DMS 273 treated with DMSO at 0.1 percent for 48 hours (cell line): ENCODE results near the gene MAP3K21.

Source experiments
- DNase-seq: peaks from one replicate; lab custom pipeline; 2025; lab: John Stamatoyannopoulos, UW

MAP3K21 gene

DNA sequence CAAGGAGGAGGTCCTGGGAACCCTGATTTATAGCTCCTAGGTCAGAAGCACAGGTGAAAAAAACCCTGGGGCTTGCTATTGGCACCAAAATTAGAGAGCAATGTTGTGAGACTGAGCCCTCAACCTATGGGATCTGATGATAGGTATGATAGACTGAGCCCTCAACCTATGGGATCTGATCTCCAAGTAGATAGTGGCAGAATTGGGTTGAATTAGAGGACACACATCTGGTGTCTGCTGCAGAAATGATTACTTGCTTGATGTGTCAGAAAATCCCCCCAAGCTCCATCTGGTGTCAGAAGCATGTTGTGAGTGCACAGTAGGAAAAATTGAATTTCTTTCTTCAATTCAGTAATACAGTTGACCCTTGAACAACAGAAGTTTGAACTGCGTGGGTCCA is 62.4 kb downstream of the MAP3K21 start:
- DNase-seq: peak; percentile 76

DNA sequence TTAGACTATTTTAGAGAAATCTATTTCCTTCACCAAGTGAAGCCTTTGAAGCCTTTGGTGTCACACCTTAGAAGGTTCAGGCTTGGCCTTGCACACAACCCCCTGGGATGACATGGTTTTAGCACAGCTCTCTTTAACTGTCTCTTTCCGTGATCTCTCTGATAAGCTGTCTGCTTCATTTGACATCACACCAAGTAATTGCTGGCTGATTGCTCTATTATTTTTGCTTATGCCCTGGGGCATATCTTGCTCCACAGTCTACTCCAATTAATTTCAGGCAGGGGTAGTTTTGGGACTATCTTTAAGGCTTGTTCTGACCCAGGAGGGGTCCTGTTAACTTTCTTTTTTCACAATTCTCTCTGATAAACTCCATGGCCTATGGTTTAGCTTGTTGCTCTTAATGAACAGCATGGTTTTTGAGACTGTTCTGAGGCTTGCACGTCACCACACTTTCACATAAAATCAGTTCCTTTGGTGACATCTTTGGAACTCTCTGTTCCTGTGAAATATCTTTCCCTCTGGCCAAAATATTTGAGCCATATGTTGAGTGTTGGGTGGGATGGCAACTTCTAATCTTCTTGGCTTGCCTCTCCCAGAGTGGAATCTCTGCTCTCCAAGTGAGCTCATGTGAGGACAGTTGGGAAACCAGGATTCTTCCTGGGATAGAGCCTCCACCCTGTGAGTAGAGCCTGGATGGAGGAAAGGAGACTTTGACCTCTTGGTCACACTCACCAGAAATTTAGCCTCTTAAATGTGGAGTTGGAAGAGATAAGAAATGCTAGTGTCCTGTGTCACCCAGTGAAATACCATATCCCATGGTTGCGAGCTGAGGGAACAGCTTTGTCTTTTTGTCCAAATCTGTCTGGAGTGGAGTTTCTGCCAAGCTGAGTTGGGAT is 63.6 kb downstream of the MAP3K21 start:
- no peak for DNase-seq

DNA sequence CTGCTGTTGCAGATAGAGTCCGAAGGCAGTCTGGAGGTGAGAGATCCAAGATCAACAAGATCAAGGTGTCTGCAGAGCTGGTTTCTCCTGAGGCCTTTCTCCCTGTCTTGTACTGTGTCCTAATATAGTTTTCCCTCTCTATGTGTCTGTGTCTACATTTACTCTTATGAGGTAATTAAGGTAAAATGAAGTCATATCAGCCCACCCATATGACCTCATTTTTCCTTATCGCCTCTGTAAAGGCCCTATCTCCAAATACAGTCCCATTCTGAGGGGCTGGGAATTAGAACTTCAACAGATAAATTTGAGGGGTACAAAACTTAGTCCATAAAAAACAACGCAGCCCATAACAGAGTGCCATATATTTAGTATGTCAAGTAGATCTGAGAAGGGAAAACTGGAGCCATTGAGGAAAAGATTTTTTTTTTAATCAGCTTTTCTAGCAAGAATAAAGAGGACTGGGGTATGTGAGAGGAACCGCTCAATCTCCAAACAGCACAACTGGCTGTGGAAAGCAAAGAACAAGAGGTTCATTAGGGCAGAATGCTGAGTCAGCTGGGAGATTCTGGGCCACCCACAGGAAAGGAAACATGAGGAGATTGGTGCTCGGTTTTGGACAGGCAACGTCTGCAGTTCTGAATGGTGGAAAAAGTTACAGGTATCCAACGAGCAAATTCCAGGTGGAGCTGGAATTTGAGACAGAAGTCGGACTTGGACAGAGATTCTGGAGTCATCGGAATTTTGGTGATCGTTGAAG is 65.7 kb downstream of the MAP3K21 start:
- DNase-seq: no peak

DNA sequence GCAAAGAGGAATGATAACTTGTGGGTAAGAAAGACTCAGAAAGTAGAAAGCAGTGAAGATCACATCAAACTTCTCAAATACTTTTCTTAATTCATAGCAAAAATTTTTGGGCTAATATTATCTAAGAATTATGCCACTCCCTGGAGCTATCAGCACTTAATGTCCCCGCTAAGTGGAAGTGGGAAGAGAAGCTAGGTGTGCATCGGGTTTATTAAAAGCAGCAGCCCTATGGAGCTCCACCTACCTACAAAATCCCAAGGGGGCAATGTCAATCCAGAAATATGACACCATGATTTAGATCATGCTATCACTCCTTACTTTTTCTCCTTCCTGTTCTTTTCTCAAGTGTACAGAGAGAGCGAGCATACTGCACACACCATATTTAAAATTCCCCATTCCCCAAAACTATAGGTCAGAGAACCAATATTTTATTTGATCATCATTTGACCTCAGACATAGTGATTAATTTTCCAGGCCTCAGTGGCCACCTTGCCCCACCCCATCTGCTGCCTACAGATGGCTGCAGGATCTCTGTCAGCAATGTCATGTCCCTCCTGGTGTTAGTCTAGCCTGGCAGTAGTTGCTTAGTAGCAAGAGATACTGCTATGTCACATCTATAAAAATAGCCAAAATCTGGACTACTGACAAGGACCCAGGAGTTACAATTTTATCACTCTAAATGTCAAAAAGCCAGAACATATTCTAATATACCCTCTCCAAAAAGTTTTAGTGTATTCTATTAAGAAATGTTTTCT is 66.6 kb downstream of the MAP3K21 start:
- peak; percentile 57 for DNase-seq

DNA sequence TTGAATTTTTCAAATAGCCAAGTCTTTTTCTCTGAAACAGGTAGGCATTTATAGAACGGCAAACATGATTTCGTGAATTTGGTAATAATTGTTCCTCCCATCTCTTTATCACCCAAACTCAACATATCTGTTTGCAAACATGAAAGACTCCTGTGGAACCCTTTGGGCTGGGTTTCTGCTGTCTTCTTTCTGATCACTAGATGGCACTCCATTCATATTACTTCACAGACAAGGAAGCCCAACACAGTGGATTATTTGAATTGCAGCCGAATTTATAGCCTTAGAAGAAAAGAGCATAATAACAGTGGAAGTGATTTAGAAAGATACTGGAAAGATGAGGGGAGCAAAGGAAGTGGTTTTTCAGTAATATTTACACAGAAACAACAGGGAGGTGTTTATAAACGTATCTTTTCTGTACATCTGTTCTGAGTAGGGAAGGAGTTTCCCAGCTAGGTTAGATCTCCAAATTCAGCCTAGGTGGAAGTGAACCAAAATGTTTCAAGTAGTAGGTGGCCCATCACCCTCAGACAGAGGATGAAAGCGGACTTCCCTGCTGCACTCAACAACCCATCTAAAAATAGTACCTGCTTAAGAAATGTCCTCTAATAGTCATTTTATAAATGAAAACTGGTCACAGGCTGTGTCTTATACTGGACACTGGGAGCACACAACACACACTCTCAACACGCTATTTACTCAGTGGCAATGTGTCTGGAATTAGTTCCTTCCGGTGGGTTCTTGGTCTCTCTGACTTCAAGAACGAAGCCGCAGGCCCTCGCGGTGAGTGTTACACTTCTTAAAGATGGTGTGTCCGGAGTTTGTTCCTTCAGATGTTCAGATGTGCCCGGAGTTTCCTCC is 67.6 kb downstream of the MAP3K21 start:
- peak; percentile 50 for DNase-seq

DNA sequence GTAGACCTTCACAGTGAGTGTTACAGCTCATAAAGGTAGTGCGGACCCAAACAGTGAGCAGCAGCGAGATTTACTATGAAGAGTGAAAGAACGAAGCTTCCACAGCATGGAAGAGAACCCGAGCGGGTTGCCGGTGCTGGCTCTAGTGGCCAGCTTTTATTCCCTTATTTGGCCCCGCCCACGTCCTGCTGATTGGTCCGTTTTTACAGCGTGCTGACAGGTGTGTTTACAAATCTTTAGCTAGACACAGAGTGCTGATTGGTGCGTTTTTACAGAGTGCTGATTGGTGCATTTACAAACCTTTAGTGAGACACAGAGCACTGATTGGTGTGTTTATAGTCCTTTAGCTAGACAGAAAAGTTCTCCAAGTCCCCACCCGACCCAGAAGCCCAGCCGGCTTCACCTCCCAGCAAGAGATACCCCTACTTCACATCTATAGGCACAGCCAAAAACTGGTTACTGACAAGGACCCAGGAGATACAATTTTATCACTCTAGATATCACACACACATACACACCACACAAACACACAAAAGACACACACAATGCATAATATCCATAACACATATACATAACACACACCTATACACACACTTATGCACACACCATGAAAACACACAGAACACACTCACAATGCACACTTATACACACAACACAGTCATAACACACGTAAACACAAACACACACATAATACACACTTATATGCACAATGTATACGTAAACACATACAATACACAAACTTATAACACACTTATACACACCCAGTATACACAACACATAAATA is 68.5 kb downstream of the MAP3K21 start:
- no peak for DNase-seq

DNA sequence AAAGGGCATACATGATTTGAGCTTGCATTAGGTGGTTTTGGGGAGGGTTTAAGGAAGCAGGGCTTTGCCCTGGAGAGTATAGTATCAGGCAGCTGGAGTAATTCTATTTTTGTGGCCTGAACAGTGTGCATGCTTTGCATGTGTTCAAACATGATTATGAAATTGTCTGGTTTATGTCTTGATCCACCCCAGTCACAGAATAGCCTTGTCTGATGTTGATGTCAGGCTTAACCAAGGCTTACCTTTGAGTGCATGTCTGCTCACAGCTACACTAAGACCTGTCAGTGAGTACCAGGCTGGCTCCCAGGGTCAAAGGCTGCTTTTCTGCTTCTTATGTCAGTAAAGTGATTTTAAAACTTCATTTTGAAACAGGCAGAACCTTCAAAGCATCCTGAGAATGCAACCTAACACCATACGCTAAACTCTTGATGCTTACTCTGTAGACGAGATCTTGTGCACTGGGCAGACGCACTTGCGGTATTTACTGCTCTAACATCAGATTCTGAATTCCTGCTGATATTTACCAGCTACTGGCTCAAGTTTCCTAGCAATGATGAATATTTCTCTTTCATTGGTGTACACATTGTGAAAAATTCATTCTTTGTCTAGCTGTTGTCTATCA is 78.9 kb downstream of the MAP3K21 start:
- no peak for DNase-seq

DNA sequence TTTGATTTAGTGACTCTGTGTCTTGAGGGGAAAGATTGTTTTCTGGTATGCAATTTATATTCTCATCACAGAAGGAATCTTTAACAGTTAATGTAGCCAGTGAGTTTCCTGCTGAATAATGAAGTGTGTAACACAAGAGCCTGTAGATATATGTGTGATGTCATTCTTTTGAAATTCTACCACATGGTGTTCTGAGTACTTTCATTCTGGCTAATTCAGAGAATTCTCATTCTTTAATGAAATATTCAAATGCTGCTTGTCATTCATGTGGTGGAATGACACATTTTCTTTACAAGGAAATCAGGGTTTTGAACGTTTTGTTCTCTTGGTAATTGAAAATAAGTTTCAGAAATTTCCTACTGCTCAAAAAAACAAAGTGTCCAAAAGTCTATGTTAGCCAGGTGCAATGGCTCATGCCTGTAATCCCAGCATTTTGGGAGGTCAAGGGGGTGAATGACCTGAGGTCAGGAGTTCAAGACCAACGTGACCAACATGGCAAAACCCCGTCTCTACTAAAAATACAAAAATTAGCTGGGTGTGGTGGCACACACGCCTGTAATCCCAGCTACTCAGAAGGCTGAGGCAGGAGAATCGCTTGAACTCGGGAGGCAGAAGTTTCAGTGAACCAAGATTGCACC is 79.6 kb downstream of the MAP3K21 start:
- DNase-seq: no peak

DNA sequence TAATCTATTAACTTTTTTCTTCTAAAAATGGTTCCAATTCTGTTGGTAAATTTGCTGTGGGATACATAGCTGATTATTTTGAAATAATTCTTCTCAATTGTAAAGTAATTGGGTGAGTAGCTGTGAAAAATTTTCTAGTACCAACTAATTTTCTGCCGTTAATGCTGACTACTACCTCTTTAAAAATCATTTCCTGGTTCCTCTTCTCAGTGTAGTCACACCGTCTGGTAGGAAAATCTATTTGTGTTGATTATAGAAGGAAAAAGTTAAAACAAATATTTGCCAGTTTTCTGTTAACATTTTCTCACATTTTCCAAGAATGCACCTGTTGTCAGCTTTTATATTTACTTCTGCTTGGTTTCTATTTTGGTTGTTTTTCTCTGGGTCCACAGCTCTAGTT is 82.0 kb downstream of the MAP3K21 start:
- no peak for DNase-seq

DNA sequence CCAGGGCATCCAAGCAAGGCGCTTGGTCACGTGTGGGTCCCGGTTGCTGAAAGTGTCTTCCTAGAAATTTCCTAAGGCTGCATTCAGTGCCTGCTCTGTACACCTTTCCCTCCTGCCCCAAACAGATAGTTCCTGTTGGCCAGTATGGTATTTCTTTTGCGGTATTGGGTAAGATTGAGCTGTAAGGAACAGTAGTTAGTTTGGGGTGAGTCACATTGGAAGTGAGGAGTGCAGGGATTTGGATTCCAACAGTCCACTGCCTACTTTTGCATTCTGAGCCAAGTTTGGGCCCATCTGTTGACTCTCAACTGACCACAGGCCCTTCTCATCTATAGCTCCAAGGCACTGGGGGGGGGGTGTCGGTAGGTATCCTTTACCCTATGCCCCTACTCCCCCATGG is 83.4 kb downstream of the MAP3K21 start:
- DNase-seq: no peak

DNA sequence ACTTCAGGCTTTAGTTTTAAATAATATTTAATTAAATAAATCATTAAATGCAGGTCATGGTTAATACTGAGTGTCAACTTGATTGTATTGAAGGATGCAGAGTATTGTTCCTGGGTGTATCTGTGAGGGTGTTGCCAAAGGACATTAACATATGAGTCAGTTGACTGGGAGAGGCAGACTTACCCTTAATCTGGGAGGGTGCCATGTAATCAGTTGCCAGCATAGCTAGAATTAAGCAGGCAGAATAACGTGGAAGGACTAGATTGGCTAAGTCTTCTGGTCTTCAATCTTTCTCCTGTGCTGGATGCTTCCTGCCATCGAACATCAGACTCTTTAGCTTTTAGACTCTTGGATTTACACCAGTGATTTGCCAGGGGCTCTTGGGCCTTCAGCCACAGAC is 85.3 kb downstream of the MAP3K21 start:
- no peak for DNase-seq

DNA sequence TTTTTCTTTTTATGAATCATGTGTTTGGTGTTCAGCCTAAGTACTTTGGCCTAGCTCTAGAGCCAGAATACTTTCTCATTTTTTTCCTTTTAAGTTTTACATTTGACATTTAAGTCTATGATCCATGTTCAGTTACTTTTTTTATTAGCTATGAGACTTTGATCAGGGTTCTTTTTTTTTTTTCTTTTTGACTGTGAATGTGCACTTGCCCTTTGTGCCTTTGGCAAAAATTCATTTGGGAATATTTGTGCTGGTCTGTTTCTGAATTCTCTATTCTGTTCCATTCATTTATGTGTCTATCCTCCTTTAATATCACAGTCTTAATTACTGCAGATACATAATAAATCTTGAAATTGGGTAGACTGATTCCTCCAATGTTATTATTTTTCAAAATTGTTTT is 93.8 kb downstream of the MAP3K21 start:
- DNase-seq: no peak

DNA sequence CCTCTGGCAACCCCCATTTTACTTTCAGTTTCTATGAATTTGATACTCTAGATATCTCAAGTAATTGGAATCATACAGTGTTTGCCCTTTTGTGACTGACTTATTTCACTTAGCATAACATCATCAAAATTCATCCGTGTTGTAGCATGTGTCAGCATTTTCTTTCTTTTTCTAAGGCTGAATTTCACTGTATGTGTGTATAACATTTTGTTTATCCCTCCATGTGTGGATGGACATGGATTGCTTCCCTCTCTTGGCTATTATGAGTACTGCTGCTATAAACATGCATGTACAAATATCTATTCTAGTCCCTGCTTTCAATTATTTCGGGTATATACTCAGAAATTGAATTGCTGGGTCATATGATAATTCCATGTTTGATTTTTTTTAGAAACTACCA is 97.3 kb downstream of the MAP3K21 start:
- no peak for DNase-seq

DNA sequence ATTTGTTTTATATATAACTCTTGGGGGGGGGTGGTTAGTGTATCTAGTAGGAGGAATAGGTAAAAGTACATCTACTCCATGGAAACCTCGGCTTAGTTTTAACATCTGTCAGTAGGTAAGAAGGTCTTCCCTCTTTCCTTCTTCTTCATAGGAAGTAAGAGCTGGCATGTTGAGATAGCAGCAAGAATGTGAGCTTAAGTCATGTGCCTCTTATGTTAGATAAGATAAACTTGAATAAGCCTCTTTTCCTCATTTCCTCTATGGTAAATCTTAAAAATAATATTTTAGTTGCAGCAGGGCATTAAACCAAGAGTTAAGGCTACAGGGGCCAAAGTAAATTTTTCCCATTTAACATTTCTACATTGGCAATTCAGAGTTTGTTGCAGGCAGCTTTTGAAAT is 100.4 kb downstream of the MAP3K21 start:
- no peak for DNase-seq

DNA sequence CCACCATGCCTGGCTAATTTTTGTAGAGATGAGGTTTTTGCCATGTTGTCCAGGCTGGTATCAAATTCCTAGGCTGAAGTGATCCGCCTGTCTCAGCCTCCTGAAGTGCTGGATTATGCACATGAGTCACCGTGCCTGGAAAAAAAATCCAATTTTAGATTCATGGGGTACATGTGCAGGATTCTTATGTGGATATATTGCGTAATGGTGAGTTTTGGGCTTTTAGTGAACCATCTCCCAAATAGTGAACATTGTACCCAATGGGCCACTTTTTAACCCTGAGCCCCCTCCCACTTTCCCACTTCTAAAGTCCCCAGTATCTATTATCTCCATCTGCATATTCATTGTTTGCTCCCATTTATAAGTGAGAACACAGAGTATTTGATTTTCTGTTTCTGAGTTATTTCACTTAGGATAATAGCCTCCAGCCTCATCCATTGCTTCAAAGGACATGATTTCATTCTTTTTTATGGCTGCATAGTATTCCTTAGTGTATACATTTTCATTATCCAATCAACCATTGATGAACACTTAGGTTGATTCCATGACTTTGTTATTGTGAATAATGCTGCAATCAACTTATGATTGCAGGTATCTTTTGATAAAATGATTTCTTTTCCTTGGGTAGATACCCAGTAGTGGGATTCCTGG is 104.4 kb downstream of the MAP3K21 start:
- DNase-seq: no peak

DNA sequence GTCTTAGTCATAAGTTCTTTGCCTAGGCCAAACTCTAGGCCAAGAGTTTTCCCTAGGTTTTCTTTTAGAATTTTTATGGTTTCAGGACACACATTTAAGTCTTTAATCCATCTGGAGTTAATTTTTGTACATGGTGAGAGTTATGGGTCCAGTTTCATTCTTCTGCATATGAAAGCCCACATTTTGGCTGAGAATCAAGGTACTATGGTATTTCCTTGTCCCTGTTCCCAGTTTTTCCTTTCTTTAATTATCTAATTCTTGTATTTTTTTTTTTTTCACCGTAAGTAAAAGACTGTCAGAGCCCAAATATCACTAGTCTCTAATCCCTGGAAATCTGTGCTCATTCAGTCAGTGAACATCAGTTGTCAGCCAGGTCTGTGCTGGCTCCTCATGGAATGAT is 105.4 kb downstream of the MAP3K21 start:
- DNase-seq: no peak

DNA sequence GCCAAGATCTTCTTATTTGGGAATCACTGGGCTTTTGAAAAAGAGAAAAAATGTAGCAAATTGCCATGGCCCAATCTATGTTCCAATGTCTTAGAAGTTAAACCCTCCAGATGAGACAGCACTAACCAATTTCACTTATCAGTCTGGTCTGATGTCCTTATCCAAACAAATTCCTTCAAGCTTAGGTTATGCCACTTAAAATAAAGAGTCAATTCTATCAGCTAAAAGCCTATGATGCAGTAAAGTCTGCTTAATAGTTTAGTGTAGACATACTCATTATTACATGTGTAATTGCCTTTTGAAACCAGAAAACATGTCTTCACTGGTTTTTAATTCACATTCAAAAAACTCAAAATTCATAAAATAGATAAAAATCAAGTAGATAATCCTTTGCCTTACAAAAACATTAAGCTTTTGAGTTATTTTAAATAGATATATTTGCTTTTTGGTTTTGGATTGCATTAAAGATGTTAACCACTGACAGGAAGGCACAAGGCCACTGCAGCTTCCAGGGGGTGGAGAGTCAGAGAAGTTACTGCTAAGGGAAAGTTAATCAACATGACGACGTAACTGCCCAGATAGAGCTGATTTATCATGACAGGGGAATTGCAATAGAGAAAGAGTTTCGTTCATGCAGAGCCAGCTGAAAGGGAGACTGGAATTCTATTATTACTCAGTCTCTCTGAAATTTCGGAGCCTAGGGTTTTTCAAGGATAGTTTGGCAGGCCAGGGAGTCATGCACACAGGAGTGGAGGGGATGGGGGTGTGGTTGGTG is 106.1 kb downstream of the MAP3K21 start:
- no peak for DNase-seq
